NCI-H2029 (cell line): ENCODE measurements around the gene ST7L.
A peak's percentile ranks its signal among the peaks of the same experiment; 100 is the strongest.
"Not testable (repeated sequence)": the region's sequence is repeated elsewhere in the genome, so short reads cannot be mapped to it uniquely, and the experiment has no call there.

Experiments used
- DNase-seq: peaks from one replicate; lab custom pipeline; 2025; lab: John Stamatoyannopoulos, UW

Gene ST7L

GRCh38 chr1:112618721-112619517, at the start of gene ST7L:
Gene ST7L, minus strand, starts transcription at chr1:112619141. Its CDS starts 28 bp downstream, at chr1:112619113.
- peak; percentile 61 for DNase-seq

GRCh38 chr1:112666946-112667345, 48.0 kb upstream of the ST7L start:
- no peak for DNase-seq

DNA sequence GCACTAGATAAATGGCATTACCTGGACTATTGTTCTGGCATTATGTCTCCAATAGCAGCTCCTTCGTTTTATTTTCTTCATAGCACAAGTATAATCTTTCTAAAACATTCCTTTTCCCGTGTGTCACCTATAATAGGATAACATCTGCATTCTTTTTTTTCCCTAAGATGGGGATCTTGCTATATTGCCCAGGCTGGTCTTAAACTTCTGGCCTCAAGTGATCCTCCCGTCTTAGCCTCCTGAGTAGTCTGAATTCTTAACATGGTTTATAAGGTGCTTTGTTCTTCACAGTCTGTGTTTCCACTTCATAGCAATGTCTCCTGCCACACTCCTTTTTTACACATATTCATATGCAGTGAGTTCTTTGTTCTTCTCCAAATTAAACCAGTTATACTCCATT, 46.9 kb upstream of the ST7L start:
- no peak for DNase-seq

DNA sequence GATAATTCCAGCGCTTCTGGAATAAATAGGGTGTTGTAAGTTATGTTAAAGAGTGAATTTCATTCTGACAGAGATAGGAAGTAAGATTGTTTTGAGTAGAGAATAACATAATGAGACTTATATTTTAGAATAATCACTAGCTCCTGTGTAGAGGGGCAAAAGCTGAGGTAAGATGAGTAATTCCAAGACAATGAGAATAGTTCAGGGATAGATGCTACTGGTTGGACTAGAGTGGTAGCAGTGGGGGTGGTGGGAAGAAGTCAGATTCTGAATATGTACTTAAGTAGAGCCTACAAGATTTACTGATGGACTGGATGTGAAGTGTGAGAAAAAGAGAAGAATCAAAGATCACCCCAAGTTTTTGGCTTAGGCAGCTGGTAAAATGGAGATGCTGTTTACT, 32.3 kb upstream of the ST7L start:
- DNase-seq, result no peak

GRCh38 chr1:112646225-112646624, 27.3 kb upstream of the ST7L start:
- DNase-seq, result no peak

DNA sequence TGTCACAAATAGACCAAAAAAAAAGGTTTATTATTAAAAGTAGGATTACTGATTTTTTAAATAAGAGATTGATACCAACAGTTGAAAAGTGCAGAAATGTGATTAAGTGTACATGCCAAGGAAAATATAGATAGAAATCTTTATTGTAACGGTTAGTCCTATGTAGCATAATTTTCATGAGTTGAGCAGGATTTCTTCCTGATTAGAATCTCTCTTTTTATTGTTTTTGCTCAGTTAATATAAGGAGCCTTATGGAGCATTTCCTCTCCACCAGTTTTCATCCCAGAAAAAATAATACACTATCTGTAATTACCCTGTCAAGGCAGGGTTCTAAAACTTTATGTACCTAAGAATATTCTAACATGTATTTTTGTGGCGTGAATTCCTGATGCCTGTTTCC, 24.1 kb upstream of the ST7L start:
- no peak for DNase-seq

DNA sequence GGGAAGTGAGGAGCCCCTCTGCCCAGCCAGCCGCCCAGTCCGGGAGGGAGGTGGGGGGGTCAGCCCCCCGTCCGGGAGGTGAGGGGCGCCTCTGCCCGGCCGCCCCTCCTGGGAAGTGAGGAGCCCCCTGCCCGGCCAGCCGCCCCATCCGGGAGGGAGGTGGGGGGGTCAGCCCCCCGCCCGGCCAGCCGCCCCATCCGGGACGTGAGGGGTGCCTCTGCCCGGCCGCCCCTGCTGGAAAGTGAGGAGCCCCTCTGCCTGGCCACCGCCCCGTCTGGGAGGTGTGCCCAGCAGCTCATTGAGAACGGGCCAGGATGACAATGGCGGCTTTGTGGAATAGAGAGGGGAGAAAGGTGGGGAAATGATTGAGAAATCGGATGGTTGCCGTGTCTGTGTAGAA, 21.5 kb upstream of the ST7L start:
- DNase-seq, result not testable (repeated sequence)

DNA sequence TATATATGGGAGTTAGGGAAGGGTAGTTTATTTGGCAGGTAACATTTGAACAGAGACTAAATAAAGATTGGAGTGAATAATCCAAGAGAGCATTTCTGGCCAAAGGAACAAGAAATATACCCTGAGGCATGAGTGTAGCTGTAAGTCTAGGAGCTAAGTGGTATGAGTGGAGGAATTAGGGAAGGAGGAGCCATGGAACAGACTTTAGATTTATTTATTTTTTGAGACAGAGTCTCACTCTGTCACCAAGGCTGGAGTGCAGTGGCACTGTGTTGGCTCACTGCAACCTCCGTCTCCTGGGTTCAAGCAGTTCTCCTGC, 19.1 kb upstream of the ST7L start:
- no peak for DNase-seq

- no peak for DNase-seq
Observed at GRCh38 chr1:112637254-112638109, 18.5 kb upstream of the ST7L start.

- DNase-seq, result no peak
Observed at GRCh38 chr1:112636597-112637253, 17.8 kb upstream of the ST7L start.

DNA sequence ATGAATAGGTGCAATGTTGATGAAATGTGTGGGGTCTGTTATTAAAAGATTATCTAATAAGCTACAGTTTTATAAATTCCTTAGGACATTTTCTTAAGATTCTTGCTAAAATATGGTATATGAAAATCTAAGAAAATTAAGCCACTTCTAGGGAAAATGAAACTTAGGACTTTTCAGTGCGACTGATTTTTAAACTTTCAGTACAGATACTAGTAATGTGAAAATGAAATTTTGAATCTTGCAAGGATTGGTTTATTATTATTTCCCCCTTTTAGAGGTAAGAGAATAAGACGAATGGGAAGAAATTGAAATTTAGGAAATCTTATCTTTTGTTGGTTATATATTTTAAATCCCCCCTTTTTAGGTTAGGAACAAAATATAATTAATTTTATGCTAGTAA, 17.1 kb upstream of the ST7L start:
- DNase-seq, result no peak

DNA sequence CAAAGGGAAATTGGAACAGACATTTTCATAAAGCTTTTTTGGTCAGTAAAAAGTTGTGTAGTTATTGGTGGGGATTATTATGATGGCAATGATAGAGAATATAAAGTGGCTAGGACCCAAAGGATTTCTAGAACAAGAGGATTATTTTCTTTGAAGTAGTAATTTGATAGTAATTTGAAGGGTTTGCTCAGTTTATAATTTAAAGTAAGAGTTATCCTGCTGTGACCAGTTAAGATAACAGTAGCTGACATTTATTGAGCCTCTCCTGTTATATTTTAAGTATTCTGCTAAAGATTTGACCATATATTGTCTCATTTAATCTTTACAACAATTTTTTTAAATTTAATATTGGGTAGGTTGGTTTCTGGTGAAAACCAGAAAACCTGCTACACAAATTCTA, 15.4 kb upstream of the ST7L start:
- DNase-seq, result no peak

DNA sequence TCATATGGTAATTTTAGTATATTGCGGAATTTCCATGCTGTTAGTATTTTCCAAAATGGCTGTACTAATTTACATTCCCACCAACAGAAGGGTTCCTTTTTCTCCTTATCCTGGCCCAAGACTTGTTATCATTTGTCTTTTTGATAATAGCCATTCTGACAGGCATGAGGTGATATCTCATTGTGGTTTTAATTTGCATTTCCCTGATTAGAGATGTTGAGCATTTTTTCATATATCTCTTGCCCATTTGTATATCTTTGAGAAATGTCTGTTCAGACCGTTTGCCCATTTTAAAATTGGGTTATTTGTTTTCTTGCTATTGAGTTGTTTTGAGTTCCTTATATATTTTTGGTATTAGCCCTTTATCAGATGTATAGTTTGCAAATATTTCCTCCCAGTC, 14.7 kb upstream of the ST7L start:
- DNase-seq, result no peak

GRCh38 chr1:112629256-112629655, 10.3 kb upstream of the ST7L start:
- DNase-seq, result no peak

- DNase-seq, result no peak
Observed at GRCh38 chr1:112628516-112628915, 9.6 kb upstream of the ST7L start.

DNA sequence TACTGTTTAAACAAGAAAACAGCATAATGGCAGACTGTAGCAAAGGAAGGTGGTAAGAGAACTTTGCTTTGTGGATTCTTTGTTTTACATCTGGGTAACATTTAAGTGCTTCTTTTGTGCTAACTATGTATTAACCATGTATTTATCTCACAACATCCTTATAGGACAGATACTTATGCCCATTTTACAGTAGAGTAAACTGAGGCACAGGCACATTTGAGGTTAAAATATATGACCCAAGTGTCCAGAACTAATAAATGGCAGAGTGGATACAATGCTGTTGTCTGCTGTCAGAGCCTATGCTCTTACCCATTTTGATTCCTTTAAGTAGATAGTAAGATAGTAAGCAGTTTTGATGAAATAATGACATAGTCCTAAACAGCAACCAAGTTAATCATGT, 7.9 kb upstream of the ST7L start:
- DNase-seq, result no peak

DNA sequence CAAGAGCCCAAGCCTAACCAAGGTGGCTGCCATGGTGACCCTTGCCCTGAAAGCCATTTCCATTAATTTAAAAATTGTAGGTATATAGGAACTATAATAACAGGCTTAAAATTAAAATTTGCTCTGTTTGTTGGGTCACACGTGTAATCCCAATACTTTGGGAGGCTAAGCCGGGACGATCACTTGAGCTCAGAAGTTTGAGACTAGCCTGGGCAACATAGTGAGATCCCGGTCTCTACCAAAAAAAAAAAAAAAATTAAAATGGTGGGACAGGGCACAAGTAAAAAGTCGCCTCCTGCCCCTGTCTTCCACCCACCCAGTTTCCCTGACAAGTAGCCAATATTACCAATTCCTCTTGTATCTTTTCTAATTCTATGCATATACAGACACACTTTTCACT, 7.3 kb upstream of the ST7L start:
- DNase-seq, result no peak

- DNase-seq, result no peak
Observed at GRCh38 chr1:112625696-112626095, 6.8 kb upstream of the ST7L start.

DNA sequence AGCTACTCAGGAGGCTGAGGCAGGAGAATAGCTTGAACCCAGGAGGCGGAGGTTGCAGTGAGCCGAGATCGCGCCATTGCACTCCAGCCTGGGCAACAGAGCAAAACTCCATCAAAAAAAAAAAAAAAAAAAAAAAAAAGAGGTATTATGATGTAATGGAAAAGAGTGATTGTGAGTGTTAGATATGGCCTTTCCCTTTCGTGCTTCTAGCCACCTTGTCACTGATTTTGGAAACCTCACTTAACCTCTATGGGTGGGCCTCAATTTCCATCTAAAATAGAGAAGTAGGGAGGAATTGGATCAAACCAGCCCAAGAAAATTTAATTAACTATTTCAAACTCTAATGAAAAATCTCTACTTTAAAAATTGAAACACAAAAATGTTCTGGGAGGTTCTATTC, 5.6 kb upstream of the ST7L start:
- DNase-seq, result not testable (repeated sequence)

DNA sequence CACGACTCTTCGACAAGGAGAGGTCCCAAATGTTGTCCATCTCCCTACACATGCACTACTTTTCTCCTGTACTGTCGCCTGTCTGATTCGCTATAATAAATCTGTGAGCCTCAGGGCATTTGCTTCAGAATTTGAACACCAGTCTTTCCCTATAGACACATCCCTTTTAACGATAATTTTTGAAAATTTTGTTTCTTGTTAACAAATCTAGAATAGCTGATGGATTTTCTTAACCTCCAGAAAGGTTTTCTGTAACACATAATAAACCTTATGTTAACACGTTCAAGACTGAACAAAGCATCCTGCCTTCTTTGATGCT, 1.4 kb upstream of the ST7L start:
- no peak for DNase-seq

- DNase-seq, result peak; percentile 84
Observed at GRCh38 chr1:112619518-112620376, 806 bp upstream of the ST7L start, which contains the start of gene CAPZA1. Gene CAPZA1, plus strand, starts transcription at chr1:112619832. Its CDS starts 13 bp downstream, at chr1:112619845.

DNA sequence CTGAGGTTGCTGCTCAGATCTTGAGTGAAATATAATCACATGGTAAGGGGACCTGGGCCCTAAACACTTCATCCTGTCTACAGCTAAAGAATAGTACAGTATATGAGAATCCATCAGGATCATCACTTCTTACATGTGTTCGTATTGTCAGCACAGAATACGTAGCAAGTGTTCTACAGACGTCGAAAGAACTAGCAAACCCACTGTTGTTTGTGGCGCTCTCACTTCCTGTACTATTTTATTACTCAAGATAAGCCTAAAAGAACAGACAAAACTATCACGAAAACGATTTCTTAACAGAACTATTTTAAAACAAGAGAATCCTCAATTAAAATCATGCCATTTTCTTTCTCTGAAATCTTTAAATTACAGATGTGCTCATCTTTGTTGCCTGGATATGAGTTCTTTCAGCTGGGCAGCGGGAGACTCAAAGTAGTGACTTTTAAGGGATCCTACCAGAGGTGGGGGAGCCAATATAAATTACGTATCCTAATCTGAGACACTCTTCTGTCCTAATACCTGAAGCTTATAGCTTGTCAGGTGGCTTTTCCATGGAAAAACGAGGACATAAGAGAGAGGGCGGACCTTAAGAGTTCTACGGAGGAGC, 724 bp downstream of the ST7L start:
- DNase-seq, result no peak
